Measurements from ENCODE around the gene UPF2. TPM values are rescaled to one million over a fixed set of nuclear protein-coding genes. Genes with fewer than 3 reads are reported as not detected.

UPF2 gene
- total RNA-seq, 1 donor from 2014 or later: 17.3 TPM

DNA sequence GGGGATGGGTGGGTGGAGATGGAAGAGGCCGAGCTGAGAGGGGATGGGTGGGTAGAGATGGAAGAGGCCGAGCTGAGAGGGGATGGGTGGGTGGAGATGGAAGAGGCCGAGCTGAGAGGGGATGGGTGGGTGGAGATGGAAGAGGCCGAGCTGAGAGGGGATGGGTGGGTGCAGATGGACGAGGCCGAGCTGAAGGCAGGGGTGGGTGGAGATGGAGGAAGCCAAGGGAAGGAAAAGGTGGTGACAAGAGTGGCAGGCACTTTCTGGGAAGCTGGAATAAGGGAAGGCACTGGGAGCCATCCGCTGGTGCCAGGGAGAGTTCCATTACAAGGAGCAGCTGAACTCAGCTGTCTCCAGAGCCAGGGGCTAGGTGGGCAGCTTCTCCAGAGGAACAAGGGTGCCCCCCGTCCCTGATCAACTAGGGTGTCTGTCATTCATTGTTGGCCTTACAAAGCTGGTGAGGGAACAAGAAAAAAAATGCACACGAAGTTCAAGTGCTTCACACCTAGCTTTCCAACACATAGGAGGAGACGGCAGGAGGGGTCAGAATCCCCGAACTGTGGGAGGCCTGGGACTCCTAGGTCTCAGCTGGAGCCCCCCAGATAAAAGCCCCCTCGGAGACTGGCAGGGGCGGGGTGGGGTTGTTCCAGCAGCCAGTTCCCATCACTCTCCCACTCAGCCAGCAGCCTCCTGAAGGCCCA, 157.0 kb downstream of the UPF2 start:
- Histone ChIP-seq H3K27me3 (ENCODE audit: low read depth) (no peaks in the 10 kb centered on the region), H3K9me3 (replicated peaks) (no peaks in the 10 kb centered on the region)
- no peak for DNase-seq

GRCh38 chr10:11884706-11885423, 157.7 kb downstream of the UPF2 start:
- TF ChIP-seq, protein P1, sequence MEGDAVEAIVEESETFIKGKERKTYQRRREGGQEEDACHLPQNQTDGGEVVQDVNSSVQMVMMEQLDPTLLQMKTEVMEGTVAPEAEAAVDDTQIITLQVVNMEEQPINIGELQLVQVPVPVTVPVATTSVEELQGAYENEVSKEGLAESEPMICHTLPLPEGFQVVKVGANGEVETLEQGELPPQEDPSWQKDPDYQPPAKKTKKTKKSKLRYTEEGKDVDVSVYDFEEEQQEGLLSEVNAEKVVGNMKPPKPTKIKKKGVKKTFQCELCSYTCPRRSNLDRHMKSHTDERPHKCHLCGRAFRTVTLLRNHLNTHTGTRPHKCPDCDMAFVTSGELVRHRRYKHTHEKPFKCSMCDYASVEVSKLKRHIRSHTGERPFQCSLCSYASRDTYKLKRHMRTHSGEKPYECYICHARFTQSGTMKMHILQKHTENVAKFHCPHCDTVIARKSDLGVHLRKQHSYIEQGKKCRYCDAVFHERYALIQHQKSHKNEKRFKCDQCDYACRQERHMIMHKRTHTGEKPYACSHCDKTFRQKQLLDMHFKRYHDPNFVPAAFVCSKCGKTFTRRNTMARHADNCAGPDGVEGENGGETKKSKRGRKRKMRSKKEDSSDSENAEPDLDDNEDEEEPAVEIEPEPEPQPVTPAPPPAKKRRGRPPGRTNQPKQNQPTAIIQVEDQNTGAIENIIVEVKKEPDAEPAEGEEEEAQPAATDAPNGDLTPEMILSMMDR (IDR thresholded peaks at IDR 0.05; ENCODE audit: borderline replicate concordance): no peak
- no peak for DNase-seq

More for the DNA sequence above, 157.0 kb downstream of the UPF2 start:
- intact Hi-C loops (cut with micrococcal nuclease): no loop called here
- TF ChIP-seq, protein P1 (IDR thresholded peaks at IDR 0.05; ENCODE audit: borderline replicate concordance): no peak
- no peak overlapping the region for H3K4me3 ChIP-seq
- no peaks in the 10 kb centered on the region for H3K36me3 ChIP-seq
- no peak overlapping the region for H3K27ac ChIP-seq (replicated peaks)
- peaks cover 5% of the 10 kb centered on the region for H3K4me1 ChIP-seq

DNA sequence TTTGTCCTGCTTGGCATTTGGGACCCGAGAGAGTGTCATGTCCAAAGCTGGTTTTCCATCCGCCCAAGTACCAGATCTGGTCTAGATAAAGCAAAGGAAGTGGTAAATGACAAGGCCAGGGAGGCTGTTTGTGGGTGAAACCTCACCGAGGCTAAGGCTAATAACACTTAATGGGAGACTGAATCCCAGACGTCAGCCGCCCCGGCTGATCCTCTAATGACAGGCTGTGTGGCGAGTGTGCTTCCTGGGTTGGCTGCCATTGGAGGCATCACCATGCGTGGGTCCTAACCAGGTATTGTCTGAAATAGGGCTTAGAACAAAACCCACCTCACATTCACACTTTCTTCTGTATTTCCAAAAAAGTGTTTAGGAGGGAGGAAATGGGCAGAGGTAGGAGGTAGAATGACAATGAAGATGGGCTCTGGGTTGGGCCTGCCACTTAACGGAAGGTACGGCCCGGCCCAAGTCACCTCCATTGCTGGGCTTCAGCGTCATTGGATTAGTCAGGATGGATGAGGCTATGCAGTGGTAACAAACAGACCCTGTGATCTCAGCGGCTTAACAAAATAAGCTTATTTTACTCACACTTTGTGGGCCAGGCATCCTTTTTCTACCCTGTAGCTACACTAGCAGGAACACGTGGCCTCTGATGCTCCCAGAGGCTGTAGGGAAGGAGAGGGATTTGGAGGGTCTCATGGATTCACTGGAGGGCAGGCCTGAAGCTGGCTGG, 159.8 kb downstream of the UPF2 start:
- no peak for DNase-seq
- Histone ChIP-seq H3K4me1 (peaks cover 5% of the 10 kb centered on the region), H3K27ac (replicated peaks) (no peak overlapping the region), H3K27me3 (ENCODE audit: low read depth) (no peaks in the 10 kb centered on the region), H3K9me3 (replicated peaks) (no peaks in the 10 kb centered on the region), H3K4me3 (no peak overlapping the region), H3K36me3 (no peaks in the 10 kb centered on the region)
- intact Hi-C loops (cut with micrococcal nuclease): no loop called here
- TF ChIP-seq, protein P1 (IDR thresholded peaks at IDR 0.05; ENCODE audit: borderline replicate concordance): no peak

More at GRCh38 chr10:11884706-11885423, 157.7 kb downstream of the UPF2 start:
- Histone ChIP-seq H3K27ac (replicated peaks) (no peak overlapping the region), H3K36me3 (no peaks in the 10 kb centered on the region), H3K27me3 (ENCODE audit: low read depth) (no peaks in the 10 kb centered on the region), H3K4me3 (no peak overlapping the region), H3K9me3 (replicated peaks) (no peaks in the 10 kb centered on the region), H3K4me1 (peaks cover 5% of the 10 kb centered on the region)
- intact Hi-C loops (cut with micrococcal nuclease): no loop called here

DNA sequence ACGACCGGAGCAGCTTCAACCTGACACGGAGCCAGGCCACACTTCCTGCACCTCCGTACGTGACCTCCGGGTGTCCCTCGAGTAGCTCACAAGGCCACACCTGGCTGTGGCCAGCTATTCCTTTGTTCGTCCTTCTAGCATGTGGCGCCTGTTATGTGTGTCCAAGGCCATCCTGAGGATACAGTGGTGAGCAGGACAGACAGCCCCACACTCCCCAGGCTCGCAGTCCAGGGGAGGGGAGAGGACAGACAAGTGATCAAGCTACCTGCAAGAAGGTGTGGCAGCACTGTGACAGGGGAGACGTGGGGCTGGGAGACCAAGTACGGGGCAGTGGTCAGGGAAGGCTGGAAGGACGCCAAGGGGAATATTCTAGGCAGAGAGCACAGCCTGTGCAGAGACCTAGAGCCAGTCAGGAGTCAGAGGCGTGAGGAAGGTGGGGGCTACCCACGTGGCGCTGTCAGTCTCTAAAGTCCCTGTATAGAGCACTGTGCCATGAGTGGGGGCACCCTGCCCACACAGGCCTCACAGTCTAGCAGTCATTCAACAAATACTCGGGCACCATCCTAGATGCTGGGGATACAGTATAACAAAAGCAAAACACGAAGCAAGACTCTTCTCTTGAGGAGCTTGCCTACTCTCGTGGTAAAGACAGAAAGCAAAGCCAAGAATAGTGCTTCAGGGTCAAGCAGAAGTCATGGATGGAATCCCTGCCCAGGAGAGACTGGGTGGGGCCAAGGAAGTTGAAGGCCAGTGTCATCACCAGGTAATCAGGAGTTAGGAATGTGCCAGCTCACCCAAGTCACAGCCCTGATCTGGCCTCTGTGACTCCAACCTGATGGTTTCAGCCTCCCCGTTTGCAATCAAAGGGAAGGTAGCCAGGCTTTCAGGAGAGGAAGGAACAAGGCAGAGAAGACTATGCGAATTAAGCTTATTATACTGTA, 160.9 kb downstream of the UPF2 start:
- Histone ChIP-seq H3K27me3 (ENCODE audit: low read depth) (no peaks in the 10 kb centered on the region), H3K9me3 (replicated peaks) (no peaks in the 10 kb centered on the region), H3K4me1 (peaks cover 5% of the 10 kb centered on the region), H3K36me3 (no peaks in the 10 kb centered on the region), H3K27ac (replicated peaks) (no peak overlapping the region), H3K4me3 (no peak overlapping the region)
- TF ChIP-seq, protein P1 (IDR thresholded peaks at IDR 0.05; ENCODE audit: borderline replicate concordance): no peak
- no peak for DNase-seq
- intact Hi-C loops (cut with micrococcal nuclease): no loop called here

Measured in left ventricle myocardium inferior (tissue), 1 donor.